GM19193 (cell line): ENCODE results near the gene PYGO2.
A peak's percentile ranks its signal among the peaks of the same experiment; 100 is the strongest.

Experiments
- POLR2A ChIP-seq: IDR thresholded peaks from 4 replicates; pipeline ENCODE4 v1.6.1; 2011; ENCODE audit not compliant: insufficient read depth, insufficient read length; ENCODE audit errors: extremely low read depth

The PYGO2 gene

DNA sequence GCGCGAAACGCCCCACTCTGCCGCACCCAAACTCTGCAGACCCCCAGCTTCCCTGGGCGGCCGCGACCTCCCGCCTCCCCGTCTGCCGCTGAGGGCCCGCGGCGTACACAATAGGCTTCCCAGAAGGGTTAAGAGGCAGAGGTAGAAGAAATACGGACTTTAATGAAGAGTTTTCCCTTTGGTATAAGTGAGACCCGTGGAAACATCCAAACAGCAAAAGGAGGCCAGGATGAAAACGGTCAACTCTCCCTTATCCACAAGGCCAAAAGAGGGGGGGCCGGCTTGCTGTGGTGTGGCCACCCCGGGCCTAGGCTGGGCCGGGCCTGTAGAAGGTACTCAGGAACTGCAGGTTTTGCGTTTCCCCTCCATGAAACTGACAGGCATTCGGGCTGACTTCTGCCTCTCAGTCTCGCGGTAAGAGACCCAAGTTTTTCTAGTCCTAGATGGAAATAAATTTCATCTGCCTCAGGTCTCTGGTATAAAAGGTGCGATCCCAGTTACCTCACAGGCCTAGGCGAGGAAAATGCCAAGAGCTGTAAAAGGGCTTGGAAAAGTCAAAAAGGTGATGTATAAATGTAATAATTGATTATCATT lies 671 bp upstream of the PYGO2 start:
- TF ChIP-seq POLR2A: no peak

DNA sequence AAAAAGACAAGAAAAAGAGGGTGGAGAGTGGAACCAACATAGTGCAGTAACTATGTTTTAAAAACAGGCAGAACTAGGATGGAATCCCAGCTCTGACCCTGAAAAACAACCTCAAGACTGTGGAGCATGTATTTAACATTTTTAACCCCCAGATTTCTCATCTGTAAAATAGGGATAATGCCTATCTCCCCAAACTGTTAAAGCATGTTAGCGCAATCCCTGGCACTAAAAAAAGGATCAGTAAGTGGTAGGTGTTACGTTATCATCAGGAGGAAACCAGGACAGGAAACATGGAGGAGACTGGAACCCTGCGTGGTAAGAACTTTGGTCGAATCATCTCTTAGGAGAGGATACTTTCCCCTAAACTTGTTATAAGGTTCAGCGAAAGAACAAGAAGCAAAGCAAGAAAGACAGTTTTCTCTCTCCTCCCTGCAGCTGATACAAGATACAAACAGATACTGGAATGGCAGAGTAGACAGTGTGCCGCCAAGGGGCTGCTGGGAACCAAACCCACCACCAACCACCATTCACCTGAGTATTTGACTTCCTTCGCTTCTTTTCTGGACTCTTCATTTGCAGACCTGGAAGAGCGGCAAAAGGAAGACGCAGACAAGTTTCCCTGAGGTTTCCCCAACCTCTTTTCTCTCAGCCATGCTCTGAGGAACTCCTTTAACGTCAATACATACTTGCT lies 991 bp downstream of the PYGO2 start:
- no peak for TF ChIP-seq POLR2A

DNA sequence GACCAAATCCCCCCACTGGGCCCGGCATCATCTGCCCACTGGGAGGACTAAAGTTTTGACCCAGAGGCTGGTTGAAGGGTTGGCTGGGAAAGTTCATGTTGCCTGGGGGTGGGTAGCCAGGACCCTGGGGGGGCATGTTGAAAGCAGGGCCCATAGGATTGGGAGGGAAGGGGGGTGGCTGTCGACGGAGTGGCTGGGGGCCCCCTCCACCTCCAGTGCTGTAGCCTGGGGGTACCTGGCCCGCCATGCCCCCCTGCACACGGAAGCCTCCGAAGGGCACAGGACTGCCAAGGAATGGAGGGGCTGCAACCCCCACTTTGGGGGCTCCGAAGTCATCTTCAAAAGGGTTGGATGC lies 2.2 kb downstream of the PYGO2 start:
- no peak for TF ChIP-seq POLR2A

DNA sequence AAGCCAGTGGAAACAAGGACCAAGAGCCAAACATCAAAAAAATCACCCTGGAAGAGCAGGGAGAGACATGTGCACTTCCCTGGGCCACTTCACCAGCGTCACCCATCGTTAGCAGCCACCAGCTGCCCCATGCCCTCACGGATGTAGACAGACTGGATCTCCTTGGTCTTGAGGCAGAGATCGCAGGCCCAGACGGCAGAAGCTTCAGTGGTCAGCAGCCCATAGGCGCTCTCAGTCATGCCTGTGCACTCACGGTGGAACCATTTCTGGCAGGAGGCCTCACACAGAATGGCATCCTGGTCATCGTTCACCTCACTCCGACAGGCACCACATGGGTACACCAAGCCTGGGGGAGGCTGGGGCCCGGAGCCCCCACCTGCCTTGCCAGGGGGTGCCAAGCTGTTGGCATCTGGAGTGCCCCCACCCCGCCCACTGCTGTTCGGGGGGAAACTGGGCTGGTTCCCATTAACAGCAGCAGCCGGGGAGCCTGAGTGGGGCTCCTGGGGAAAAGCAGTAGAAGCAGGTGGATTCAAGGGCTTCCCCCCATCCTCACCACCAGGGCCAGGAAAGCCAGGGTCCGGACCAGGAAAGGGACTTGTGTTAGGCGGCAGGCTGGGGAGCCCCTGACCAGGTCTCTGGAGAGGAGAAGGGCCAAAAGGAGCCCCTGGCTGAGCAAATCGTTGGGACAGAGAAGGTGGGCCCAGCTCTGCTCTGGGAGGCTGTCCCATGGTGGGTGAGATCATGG lies 2.7 kb downstream of the PYGO2 start:
- no peak for TF ChIP-seq POLR2A

DNA sequence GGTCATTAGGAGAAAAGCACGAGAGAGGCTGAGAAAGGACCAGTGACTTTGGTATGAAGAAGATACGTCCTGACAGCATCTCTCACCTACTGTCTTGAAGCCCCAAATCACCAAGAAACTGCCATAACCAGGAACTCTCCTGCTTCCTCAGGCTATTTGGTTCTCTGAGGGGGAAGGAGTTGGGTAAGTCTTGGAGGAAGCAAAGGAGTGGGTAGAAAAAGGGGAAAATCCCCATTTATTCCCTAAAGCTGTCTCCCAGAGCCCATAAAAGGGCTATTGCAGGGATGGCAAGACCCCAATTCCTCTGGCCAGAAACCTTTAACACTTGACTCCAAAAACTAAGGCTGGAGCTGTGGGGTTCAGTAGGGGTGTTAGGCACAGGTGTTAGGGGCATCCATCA lies 3.5 kb downstream of the PYGO2 start:
- no peak for TF ChIP-seq POLR2A

DNA sequence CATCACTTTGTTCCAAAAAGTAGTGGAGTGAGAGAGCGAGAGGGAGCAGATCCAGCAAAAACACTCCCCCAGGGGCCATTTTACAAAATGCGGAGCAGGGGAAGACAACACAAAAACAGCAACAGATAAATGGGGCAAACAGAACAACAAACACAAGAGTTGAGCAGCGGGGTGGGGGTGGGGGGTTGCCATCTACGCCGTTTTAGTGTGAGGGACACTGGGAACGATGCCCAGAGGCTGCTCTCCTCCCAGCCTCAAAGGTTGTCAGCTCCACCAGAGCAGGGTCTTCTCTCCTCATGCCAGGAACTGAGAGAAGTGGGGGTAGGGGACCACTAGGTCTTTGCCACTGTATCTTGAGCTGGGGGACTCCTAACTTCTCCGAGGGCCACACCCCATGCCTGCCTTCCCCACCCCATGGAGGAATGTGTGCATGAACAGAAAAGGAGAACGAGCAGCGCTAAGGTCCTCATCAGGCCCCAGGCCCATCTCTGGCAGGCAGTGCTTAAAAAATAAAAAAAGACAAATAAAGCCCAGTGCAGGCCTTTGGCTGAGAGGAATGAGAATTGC lies 4.4 kb downstream of the PYGO2 start:
- TF ChIP-seq POLR2A: no peak

DNA sequence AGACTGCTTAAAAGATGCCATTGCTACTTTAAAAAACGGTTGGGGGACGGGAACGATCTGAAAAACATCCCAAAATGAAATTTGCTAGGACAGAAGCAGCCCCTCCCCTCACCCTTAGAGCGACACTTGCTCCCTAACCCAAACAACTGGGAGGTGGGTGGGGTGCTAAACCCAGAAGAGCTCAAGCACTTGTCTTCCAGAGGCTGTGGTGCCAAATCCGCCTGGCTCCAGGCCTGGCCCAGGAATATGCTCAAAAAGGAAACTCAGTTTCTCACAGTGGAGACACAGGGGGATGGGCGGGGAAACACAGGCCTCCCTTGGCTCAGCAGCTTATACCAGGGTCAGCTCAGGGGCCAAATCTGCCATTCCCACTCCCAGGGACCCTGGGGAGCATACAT lies 5.0 kb downstream of the PYGO2 start:
- no peak for TF ChIP-seq POLR2A

DNA sequence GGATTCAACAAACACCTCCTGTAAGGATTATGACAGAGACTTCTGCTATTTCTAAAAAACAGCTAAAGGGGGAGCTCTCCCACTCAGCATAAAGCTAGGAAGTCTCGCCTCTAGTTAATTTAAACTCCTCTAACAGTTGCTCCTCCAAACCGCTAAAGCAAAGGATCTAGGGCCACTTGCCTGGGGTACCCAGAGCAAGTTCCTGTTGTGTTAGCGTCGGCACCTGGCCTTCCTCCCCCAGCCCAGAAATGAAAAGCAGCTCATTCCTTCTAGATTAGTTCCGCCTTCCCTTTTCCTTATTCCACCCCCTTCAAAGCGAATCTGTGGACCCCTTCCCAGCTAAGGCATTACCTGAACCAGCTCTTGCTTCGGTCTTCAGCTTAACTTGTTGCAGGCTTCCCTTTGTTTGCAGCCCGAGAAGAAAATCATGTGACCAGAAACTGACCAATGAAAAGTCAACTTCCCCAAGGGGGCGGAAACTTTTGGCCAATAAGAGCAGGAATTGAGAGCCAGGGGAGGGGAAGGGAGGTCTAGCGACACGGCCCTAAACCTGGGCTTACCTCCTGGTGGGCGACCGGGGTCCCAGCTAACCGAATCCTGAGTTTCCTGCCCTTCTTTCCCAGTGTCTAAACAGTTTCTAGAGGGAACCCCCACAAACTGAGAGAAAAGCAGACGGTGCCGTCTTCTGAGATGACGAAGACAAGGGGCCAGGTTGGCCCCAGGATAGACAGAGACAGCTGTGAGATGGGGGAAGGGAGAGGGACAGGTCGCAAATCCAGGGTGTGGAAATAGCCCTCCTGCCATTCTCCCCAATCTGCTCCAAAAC lies 5.7 kb downstream of the PYGO2 start, which contains the start of gene PBXIP1:
Gene PBXIP1 (minus strand): TSS at position 382 of the 826 bp plus-strand sequence. CDS start 2,378 bp downstream, outside the sequence.
- TF ChIP-seq POLR2A: no peak

DNA sequence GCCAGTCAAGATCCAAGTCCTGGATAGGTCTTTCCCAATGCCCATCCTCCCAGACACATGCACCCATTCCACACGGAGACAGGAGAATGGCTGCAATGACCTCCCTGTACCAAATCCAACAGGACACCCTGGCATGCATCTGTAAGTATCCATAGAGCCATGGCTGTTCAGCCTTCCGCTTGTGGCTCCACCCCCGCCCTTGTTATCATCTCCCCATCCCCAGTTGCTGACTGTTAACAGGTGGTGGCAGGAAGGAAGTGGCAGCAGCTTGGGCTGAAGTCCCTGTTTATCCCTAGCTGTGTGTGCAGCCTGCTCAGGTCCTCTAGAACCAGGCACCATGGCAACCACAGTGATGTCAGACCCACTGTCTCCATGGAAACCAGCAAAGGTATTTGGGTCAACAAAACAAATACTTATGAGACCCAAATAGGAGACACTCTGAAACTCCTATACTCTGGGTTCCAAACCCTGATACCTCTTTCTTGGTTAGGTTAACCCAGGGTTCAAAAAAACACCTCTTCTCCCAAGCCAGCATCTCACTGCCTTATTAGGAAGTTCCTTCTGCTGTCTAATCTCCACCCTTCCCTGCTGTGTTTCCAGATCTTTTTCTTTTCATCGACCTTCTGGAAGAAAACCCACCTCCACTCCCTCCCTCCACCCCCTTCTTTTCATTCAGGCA lies 6.4 kb downstream of the PYGO2 start:
- TF ChIP-seq POLR2A: peak; percentile 42

DNA sequence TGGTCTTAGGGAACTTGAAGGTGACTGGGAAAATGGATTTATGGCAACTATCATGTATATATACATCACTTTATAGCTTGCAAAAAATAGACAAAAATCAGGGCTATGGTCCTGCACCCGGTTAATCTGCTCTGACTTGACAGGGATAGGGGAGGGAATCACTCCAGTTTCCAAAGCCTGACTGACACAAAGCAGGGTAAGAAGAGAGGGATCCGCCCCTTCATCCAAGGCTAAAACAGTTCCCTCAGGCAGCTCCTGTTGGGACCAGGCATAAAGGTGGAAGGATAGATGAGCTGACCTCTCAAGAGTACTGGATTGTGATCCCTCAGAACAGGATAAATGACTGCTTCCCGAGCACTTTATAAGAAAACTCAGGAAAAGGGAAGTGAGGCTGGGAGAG lies 7.0 kb downstream of the PYGO2 start:
- no peak for TF ChIP-seq POLR2A

DNA sequence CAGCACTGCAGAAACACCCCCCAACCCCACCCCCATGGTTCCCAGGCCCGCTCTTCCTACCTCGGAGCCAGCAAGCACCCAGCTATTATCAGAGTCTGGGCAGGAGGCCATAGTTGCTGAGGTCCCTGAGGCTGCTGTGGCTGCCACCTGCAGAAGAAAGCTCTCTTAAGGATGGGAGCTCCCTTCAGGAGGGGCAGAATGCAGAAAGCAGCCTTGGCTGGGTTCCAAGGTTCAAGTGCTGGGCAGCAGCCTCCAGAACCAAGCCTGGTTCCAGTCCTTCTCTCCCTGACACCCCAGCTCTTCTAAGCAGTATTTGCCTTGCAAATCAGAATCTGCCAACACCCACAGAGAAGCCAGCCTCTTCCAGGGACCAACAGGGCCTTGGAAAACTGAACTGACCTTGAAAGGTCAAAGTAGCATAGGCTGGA lies 8.0 kb downstream of the PYGO2 start:
- TF ChIP-seq POLR2A: no peak

DNA sequence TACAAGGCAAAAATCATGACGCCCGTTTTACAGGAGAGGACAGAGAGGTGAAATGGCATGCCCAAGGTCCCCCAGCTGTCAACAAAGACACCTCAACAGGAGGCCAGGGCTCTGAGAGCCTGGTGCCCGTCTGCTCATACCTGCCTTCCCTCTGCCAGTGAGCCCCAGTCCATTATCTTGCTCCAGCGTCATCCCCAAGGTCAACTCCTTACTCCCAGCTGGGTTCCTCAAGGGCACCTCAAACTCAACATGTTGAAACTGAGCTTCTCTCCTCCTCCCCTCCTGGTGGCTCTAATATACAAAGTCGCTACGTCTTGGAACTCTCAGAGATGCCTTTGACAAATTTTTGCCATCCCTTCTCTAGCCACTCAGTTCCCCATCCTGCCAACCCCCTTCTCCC lies 8.9 kb downstream of the PYGO2 start:
- TF ChIP-seq POLR2A: no peak

DNA sequence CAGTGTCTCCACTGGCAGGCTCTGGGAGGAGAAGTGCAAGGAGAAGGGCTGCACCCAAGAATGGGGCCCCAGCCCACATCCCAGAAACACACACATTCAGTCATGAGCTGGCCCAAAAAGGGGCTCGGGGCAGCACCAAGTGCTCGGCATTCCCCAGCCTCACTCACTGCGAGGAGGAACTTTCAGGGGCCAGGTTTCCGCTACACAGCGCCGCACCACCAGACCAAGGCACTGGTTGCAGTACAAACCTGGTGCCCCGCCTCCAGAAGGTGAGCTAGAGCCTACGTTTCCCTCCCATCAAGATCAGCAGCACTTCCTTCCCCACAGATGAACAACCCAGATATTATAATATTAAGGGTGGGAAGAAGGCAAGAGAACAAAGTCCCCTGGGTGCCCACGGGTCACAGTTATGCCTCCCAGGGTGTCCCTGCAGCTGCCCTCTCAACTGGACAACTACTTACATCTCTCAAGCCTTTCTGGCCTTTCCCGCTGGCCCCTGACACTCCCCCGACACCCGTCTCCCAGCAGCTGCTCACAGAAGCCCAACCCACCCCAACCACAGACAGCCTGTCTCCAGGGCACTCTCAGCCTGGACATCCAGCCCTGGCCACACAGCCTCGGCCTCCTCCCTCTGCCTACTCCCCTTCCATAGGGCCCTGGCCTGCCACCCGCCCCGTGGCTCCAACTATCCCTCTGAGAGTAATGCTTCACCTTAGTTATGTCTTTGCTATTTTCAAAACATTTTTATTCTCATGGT lies 9.5 kb downstream of the PYGO2 start:
- TF ChIP-seq POLR2A: no peak
